Ishikawa (cell line): ENCODE results near the gene ADAP1.

Experiments used
- CEBPB ChIP-seq: IDR thresholded peaks from 2 replicates; pipeline ENCODE4 v1.6.1; 2012
- CREB1 ChIP-seq: IDR thresholded peaks from 2 replicates; pipeline ENCODE4 v1.6.1; 2012; ENCODE audit warnings: low read depth
- EGR1 ChIP-seq: IDR thresholded peaks from 2 replicates; pipeline ENCODE4 v1.6.1; 2012
- EP300 ChIP-seq: IDR thresholded peaks from 2 replicates; pipeline ENCODE4 v1.6.1; 2012; ENCODE audit warnings: borderline replicate concordance
- FOXM1 ChIP-seq: IDR thresholded peaks from 2 replicates; pipeline ENCODE4 v1.6.1; 2012; ENCODE audit warnings: low read depth, borderline replicate concordance
- MAX ChIP-seq: IDR thresholded peaks from 2 replicates; pipeline ENCODE4 v1.6.1; 2012
- NFIC ChIP-seq: IDR thresholded peaks from 2 replicates; pipeline ENCODE4 v1.6.1; 2012
- RAD21 ChIP-seq: IDR thresholded peaks from 2 replicates; pipeline ENCODE4 v1.6.1; 2012; ENCODE audit warnings: low read depth
- REST ChIP-seq: IDR thresholded peaks from 2 replicates; pipeline ENCODE4 v1.6.1; 2012; ENCODE audit warnings: low read depth, mild to moderate bottlenecking
- TAF1 ChIP-seq: IDR thresholded peaks from 2 replicates; pipeline ENCODE4 v1.6.1; 2012; ENCODE audit warnings: low read depth, mild to moderate bottlenecking
- TCF12 ChIP-seq: IDR thresholded peaks from 2 replicates; pipeline ENCODE4 v1.6.1; 2012; ENCODE audit warnings: low read depth
- TEAD4 ChIP-seq: IDR thresholded peaks from 2 replicates; pipeline ENCODE4 v1.6.1; 2012
- YY1 ChIP-seq: IDR thresholded peaks from 2 replicates; pipeline ENCODE4 v1.6.1; 2012; ENCODE audit warnings: low read depth
- ZBTB7A ChIP-seq: IDR thresholded peaks from 2 replicates; pipeline ENCODE4 v1.6.1; 2012; ENCODE audit warnings: low read depth
- TF ChIP-seq, protein P1 (sequence below): IDR thresholded peaks from 2 replicates; pipeline ENCODE4 v1.6.1; 2012

Gene ADAP1

GRCh38 chr7:944744-945143 is 9.7 kb downstream of the ADAP1 start:
- TF ChIP-seq MAX: no peak

DNA sequence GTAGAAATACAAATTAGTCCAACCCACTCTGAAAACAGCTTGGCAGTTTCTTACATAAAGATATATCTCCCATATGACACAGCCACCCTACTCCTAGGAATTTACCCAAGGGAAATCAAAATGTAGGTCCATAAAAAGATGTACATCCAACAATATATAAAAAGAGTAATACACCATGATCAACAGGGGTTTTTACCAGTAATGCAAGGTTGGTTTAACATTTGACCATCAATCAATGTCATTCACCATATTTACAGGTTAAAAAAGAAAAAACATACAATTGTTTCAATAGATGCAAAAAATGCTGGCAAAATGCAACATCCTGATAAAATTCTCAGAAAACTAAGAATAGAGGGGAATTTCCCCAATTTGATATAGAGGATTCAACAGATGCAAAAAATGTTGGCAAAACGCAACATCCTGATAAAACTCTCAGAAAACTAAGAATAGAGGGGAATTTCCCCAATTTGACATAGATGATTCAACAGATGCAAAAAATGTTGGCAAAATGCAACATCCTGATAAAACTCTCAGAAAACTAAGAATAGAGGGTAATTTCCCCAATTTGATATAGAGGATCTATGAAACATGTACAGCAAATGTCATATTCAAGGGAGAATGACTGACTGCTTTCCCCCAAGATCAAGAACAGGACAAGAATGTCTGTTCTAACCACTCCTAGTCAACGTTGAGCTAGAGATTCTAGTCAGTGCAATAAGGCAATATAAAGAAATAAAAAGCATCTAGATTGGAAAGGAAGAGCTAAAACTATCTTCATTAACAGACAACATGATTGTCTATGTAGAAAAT is 13.7 kb downstream of the ADAP1 start:
- TF ChIP-seq REST (no peak), NFIC (no peak), ZBTB7A (no peak), CREB1 (no peak), CEBPB (no peak), TAF1 (no peak), TEAD4 (no peak)

GRCh38 chr7:939843-940242 is 14.6 kb downstream of the ADAP1 start:
- TF ChIP-seq ZBTB7A: no peak

- no peak for TF ChIP-seq CEBPB
- no peak for TF ChIP-seq NFIC
- TF ChIP-seq EP300: no peak
- no peak for TF ChIP-seq RAD21
- no peak for TF ChIP-seq YY1
- TF ChIP-seq CREB1: no peak
- TF ChIP-seq MAX: no peak
- TF ChIP-seq TEAD4: no peak
- no peak for TF ChIP-seq ZBTB7A
- TF ChIP-seq TAF1: no peak
- no peak for TF ChIP-seq REST
- no peak for TF ChIP-seq EGR1
- TF ChIP-seq, protein P1, sequence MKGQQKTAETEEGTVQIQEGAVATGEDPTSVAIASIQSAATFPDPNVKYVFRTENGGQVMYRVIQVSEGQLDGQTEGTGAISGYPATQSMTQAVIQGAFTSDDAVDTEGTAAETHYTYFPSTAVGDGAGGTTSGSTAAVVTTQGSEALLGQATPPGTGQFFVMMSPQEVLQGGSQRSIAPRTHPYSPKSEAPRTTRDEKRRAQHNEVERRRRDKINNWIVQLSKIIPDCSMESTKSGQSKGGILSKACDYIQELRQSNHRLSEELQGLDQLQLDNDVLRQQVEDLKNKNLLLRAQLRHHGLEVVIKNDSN: no peak
Observed at GRCh38 chr7:938546-939185, 15.8 kb downstream of the ADAP1 start.

DNA sequence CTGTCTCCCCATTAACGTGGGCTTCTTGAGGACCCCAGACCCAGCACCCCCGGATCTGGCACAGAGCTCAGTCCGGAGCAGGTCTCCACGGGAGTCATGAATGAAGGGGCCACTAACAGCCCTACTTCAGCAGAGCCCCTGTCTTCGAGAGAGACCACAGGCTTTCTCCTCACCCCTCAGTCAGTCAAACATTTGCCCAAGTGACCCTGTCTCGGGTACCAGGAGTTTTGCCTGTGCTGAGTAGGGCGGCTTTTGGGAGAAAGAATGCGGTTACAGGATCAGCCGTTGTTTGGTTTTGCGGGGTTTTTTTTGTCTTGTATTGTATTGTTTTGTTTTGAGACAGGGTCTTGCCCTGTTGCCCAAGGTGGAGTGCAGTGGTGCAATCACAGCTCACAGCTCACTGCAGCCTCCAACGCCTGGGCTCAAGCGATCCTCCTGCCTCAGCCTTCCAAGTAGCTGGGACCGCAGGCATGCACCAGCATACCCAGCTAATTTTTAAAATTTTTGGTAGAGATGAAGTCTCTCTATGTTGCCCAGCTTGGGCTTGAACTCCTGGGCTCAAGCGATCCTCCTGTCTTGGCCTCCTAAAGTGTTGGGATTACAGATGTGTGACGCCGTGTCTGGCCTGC is 16.5 kb downstream of the ADAP1 start:
- TF ChIP-seq EP300: no peak
- TF ChIP-seq, protein P1: no peak
- no peak for TF ChIP-seq RAD21
- TF ChIP-seq NFIC: no peak
- no peak for TF ChIP-seq YY1
- no peak for TF ChIP-seq CREB1
- TF ChIP-seq ZBTB7A: no peak
- no peak for TF ChIP-seq FOXM1

DNA sequence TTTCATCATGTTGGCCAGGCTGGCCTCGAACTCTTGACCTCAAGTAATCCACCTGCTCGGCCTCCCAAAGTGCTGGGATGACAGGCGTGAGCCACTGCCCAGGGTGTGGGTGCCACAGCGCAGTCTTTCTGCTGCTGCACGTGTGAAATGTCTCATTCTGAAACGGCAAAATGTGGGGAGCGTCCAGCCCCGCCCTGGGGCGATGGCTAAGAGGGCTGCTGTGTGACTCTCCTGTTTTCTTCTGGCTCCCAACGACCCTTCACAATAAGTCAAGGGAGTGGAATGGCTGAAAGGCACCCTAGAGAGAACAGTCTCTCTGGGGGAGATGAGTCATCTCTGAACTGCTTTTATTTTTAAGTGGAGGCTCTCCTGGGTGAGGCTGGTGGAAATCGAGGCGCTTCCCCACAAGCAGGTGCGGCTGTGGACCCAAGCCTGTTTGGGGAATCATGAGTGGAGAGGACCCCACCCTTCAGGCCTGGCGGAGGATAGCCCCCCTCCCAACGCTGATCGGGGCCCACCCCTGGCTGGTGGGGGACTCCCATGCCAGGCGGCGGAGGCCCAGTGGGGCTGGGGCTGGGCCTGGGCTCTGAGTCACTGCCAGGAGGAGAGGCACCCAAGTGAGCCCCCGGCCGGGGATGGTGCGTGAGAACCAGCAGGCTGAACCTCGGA is 18.0 kb downstream of the ADAP1 start:
- TF ChIP-seq TCF12 (peak; percentile 67; the same call in 1 of the 2 replicates), YY1 (0 out of 2 replicates have a peak, but pooled peaks have one; percentile 47), TEAD4 (no peak), NFIC (no peak), FOXM1 (peak; percentile 63; the same call in 1 of the 2 replicates), ZBTB7A (peak; percentile 76; the same call in 1 of the 2 replicates), CREB1 (no peak), REST (no peak), EP300 (peak; percentile 64; the same call in 1 of the 2 replicates), RAD21 (no peak), TAF1 (no peak), MAX (no peak)
